Neural cell (in vitro differentiated cells): ENCODE results near the gene COL28A1.

Experiments
- CTCF ChIP-seq: fragments of 450-650 bp; IDR thresholded peaks from 2 replicates; pipeline ENCODE4 v1.5.1; 2014; ENCODE audit warnings: antibody characterized with exemption, mild to moderate bottlenecking, moderate library complexity; ENCODE audit not compliant: poor library complexity, severe bottlenecking
- POLR2AphosphoS5 ChIP-seq: IDR thresholded peaks from 2 replicates; pipeline ENCODE4 v1.6.1; 2012
- RAD21 ChIP-seq: fragments of 450-650 bp; conservative IDR thresholded peaks from 2 replicates; pipeline ENCODE4 v1.6.1; 2014; ENCODE audit warnings: antibody characterized with exemption, mild to moderate bottlenecking, moderate library complexity
- REST ChIP-seq: IDR thresholded peaks from 2 replicates; pipeline ENCODE4 v1.6.1; 2012; ENCODE audit warnings: borderline replicate concordance
- SMC3 ChIP-seq: fragments of 450-650 bp; conservative IDR thresholded peaks from 2 replicates; pipeline ENCODE4 v1.6.1; 2014; ENCODE audit warnings: antibody characterized with exemption, mild to moderate bottlenecking, moderate library complexity; ENCODE audit not compliant: poor library complexity
- TAF1 ChIP-seq: IDR thresholded peaks from 2 replicates; pipeline ENCODE4 v1.6.1; 2012; ENCODE audit warnings: low read depth

DNA sequence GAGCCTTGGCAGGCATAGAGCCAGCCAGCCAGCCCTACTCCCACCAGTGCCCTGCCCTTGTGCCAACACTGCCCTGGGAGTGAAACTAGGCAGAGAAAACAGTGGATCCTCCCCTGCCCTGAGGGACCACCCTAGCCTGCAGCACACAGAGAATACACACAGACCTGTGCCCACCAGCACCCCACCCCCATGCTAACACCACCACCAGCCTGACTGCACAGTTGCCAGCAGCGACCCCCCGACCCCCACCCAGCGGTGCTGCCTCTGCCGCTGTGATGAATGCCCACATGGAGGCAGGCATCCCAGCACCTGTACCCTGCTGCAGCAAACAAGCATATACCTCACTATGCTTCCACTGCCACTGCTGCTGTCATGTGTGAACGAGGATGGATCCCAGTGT is 21.6 kb upstream of the COL28A1 start:
- no peak for TF ChIP-seq POLR2AphosphoS5
- no peak for TF ChIP-seq CTCF
- TF ChIP-seq REST, result no peak
- no peak for TF ChIP-seq TAF1
- no peak for TF ChIP-seq RAD21
- no peak for TF ChIP-seq SMC3
